A673 (cell line): Measurements from ENCODE around the gene AFAP1.

Experiments used
- EZH2 ChIP-seq: fragments of 200-600 bp; sonication (generic); IDR thresholded peaks from 2 replicates; pipeline ENCODE4 v1.6.1; 2017; ENCODE audit warnings: borderline replicate concordance, low read depth, mild to moderate bottlenecking, mixed read lengths, antibody characterized with exemption, low read length; ENCODE audit not compliant: poor library complexity, severe bottlenecking
- TF ChIP-seq, protein P1 (sequence below): fragments of 300-800, 200-600 bp; sonication (generic); conservative IDR thresholded peaks from 2 replicates; pipeline ENCODE4 v1.5.1; 2017; ENCODE audit warnings: low read depth, mild to moderate bottlenecking, antibody characterized with exemption, low read length, moderate library complexity, mixed read lengths

DNA sequence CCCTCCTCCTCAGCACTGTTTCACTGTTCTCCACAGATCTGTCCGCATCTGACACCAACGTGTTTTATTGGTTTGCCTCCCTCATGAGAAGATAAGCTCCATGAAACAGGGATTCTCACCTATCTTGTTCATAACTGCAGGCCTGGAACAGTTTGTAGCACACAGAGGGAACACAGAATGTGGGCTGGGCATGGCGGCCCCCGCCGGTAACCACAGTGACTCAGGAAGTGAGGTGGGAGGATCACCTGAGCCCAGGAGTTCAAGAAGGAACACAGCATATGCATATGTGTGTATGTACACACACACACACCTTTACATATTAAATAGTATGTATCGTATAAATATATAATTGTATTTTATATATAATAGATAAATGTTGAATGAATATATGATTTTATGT, 168.6 kb downstream of the AFAP1 start:
- TF ChIP-seq EZH2 = no peak
- TF ChIP-seq, protein P1, sequence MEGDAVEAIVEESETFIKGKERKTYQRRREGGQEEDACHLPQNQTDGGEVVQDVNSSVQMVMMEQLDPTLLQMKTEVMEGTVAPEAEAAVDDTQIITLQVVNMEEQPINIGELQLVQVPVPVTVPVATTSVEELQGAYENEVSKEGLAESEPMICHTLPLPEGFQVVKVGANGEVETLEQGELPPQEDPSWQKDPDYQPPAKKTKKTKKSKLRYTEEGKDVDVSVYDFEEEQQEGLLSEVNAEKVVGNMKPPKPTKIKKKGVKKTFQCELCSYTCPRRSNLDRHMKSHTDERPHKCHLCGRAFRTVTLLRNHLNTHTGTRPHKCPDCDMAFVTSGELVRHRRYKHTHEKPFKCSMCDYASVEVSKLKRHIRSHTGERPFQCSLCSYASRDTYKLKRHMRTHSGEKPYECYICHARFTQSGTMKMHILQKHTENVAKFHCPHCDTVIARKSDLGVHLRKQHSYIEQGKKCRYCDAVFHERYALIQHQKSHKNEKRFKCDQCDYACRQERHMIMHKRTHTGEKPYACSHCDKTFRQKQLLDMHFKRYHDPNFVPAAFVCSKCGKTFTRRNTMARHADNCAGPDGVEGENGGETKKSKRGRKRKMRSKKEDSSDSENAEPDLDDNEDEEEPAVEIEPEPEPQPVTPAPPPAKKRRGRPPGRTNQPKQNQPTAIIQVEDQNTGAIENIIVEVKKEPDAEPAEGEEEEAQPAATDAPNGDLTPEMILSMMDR = no peak
